22Rv1 (cell line): ENCODE results near the gene TNS3.

ENCODE experiments used
- H3K27ac ChIP-seq: fragments of 450-650 bp; 2 replicates; pipeline ENCODE4 v1.5.1; 2017
- CTCF ChIP-seq: fragments of 450-650 bp; IDR thresholded peaks from 2 replicates; pipeline ENCODE4 v1.5.1; 2017; ENCODE audit warnings: mild to moderate bottlenecking
- ZFX ChIP-seq: fragments of 450-650 bp; IDR thresholded peaks from 2 replicates; pipeline ENCODE4 v1.6.1; 2017; ENCODE audit warnings: antibody characterized with exemption, borderline replicate concordance

Gene TNS3

GRCh38 chr7:47489624-47490023 lies 92.3 kb downstream of the TNS3 start:
- no peak overlapping the region for H3K27ac ChIP-seq
- TF ChIP-seq CTCF, result no peak
- no peak for TF ChIP-seq ZFX

- TF ChIP-seq CTCF (no peak), ZFX (no peak)
- no peak overlapping the region for H3K27ac ChIP-seq
Measured at GRCh38 chr7:47488969-47489342, 93.0 kb downstream of the TNS3 start.

GRCh38 chr7:47488201-47488968 lies 93.5 kb downstream of the TNS3 start:
- H3K27ac ChIP-seq, result no peak overlapping the region
- TF ChIP-seq ZFX (no peak), CTCF (no peak)

- no peak overlapping the region for H3K27ac ChIP-seq
- TF ChIP-seq ZFX (no peak), CTCF (no peak)
Measured at GRCh38 chr7:47485640-47486435, 96.1 kb downstream of the TNS3 start.

GRCh38 chr7:47484923-47485639 lies 96.8 kb downstream of the TNS3 start:
- TF ChIP-seq ZFX (no peak), CTCF (no peak)
- no peak overlapping the region for H3K27ac ChIP-seq

- TF ChIP-seq ZFX (no peak), CTCF (no peak)
- no peak overlapping the region for H3K27ac ChIP-seq
Measured at GRCh38 chr7:47484457-47484856, 97.5 kb downstream of the TNS3 start.
